HT1080 (cell line): Measurements from ENCODE around the gene ITGB8. TPM values are rescaled to one million over a fixed set of nuclear protein-coding genes. Genes with fewer than 3 reads are reported as not detected.

Experiments
- DNase-seq: peaks from one replicate; pipeline ENCODE4 v3.0.0-alpha.2; 2015; ENCODE audit warnings: low read depth
- total RNA-seq: library from RNA; depleted of rRNA; stranded (reverse); fragments of >200 nt; shearing (Covaris generic); gene quantifications from 2 replicates; pipeline ENCODE4 v1.2.3, GENCODE V29; 2014

Gene ITGB8
- total RNA-seq, 1 experiment from 2014 or later = 1.1 TPM

DNA sequence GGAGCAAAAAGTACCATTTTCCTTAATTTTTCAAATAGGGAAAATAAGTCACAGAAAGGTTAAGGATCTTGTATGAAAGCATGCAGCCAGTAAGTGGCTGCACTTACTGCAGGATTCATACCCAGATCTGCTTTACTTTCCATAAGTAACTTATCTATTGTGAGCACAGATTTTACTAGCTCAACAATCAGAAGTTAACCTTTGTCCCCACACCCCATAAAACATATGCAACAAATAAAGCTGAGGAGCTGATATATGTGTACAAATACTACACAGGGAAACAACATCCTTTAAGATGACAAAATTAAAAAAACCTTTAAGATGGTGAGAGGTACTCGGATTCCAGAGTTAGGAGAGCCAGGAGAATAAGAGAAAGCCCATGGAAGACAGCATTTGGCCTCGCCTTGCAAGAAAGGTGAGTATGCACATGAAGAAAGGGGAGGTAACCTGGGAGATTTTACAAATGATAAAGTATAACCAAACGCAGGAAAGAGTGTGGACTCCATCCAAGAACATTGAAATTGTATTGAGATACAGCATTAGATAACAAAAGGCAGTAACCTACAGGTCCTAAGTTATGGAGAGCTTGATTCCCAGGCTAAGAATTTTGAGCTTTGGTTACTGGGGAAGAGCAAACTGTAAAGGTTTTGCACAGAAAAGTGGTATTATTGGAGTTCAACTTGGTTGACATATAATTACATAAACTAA, 87.1 kb downstream of the ITGB8 start:
- DNase-seq = no peak

DNA sequence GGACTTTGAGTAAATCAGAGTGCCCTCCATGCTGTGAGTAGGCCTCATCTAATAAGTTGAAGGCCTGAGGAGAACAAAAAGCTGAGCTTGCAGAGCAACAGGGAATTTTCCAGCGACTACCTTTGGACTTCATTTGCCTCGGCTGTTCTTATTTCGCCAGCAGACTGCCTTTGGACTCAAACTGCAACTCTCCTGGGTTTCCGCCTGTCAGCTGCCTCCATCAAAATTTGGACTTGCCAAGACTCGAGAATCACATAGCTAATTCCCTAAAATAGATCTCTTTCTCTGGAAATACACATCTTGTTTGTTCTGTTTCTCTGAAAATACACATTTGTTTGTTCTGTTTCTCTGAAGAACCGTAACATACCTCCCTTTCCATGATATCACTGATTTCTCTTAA, 93.8 kb downstream of the ITGB8 start:
- DNase-seq = no peak

DNA sequence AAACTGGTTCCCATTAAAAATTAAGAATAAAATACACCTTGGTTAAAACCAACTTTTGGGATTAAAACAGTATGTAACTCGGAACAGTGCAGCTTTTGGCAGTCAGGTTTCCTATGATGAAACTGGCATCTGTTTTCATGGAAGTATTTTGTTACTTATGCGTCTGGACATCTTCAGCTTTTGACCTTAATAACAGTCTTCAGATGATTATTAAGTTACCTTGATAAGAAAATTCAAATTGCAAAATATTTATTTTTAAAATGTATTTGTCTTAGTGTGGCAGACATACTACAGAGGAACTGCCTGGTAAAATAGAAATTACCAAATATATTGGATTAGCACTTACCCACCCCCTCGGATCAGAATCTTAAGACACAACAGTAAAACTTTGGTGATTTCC, 100.0 kb downstream of the ITGB8 start:
- DNase-seq = no peak

DNA sequence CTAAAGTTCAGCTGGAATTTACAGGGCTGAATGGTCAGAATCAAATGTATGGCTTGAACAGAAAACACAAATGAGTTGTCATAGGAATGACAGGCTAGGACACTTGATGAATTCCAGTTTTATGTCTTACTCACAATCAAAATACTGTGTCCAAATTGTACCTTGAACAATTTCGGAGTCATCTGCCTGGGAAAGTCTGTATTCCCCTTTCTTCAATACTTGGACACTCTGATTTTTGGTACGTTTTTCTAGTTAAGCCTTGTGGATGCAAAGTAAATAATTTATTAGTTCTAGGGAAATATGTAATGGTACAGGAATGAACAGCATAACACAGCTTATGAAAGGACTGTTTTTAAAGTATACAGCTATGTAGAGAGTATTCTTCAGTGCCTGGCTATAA, 100.4 kb downstream of the ITGB8 start:
- no peak for DNase-seq

DNA sequence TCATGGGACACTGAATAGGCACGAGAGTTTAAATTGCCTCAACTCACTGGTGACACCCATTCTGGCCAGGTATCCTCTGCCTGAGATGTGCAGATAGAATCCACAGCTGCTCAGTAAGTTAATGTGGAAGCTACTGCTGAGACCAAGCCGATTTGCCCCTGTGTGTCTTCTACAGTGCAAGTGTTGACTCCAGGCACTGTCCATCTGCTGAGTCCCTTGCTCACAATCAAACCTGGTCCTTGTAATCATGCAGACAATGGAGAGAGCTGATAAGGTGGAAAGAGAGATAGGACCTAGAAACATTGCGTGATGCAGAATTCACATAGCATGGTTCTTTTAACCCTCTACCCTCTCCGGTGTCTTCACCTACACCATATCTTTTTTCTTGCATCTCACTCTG, 101.4 kb downstream of the ITGB8 start:
- DNase-seq = no peak

DNA sequence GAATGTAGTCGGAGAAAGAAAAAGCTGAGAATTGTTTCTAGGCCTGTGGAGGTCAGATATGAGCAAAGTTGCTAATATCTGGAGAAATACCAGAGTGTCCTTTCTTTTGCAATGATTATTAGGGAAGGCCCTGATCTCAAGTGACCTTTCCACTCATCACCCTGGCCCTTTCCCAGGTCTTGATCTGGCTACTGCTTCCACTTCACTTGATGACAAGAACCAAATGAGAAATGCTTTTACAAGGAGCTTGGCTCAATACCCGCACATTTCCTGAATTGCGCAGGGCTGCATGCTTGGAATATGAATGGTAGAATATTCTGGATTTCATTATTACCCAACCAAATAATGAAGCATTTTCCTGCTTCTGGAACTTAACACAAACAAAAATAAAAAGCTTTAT, 104.6 kb downstream of the ITGB8 start:
- DNase-seq = no peak

DNA sequence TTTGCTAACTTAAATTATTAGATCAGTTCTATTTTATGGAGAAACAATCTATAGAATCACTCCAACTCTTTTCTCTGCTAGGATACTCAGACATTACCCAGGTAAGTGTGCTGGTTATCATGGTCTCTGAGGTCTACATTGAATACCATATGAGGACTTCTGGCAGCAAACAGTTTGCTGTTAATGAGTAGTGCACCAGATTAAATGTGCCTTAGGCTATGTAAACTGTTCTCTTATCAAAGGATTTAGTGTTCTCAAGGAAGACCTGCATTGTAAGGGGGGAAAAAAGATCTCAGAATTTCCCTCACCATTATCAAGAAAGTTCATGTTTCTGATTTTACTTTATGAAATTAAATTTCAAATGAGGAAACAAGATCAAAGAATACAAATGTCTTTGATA, 107.5 kb downstream of the ITGB8 start:
- DNase-seq = no peak

DNA sequence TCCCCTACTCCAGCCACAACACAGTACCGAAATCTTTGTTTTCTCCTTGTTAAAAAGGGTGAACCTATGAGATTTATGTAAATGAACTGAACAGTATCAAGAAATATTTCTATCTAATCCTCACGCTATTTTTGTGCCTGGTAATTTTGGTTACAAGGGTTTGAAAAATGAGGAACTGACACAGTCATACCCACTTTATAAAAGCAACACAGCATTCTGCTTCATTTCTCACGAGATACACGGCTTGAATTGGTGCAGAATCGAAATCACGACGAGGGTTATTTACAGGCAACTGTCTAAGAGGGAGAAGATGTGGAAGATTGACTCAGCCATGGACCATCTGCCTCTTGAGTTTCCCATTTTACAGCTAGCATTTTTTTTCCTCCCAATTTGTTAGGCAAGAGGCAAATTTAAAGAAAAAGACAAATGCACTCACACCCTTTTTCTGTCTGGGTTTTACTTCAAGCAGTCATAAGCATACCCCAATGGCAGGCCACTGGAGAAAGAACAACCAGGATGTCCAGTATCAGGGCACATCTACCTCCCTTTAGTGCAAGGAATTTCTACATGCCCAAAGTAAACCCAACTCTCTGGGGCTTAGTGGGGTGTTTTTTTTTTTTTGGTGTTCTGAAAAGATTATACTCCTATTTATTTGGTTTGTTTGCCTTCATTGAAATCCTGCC, 108.1 kb downstream of the ITGB8 start:
- no peak for DNase-seq

DNA sequence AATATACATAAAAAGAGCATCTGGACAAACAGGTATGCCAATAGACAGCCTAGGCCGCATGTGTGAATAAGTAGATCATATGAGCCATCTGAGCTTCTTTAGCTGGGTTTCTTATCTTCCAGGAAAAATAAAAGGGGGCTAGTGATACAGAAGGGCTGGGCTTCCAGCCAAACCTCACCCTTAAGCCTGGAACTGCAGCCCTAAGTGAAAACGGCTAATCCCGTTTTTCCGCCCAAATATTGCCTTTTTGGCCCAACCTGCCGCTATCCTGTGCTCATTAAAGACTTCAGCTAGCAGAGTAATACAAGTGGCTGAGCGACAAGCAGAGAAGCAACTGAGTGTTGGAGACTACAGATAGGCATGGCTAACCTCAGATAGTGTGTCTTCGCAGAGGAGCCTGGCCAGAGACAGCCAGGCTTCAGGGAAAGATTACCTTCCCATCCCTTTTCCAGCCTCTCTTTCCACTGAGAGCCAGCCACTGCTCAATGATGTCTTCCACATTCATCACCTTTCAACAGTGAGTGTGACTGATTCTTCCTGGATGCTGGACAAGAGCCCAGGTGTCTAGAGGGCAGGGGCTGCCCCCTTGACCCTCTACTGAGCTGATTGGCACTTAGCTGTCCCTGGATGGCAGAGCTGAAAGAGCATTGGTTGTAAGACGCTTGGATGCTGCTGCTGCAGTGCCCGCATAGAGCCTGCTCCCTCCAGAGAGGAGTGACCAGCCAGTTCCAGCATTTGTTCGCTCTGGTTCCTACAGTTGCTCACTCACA, 108.9 kb downstream of the ITGB8 start:
- DNase-seq = no peak

DNA sequence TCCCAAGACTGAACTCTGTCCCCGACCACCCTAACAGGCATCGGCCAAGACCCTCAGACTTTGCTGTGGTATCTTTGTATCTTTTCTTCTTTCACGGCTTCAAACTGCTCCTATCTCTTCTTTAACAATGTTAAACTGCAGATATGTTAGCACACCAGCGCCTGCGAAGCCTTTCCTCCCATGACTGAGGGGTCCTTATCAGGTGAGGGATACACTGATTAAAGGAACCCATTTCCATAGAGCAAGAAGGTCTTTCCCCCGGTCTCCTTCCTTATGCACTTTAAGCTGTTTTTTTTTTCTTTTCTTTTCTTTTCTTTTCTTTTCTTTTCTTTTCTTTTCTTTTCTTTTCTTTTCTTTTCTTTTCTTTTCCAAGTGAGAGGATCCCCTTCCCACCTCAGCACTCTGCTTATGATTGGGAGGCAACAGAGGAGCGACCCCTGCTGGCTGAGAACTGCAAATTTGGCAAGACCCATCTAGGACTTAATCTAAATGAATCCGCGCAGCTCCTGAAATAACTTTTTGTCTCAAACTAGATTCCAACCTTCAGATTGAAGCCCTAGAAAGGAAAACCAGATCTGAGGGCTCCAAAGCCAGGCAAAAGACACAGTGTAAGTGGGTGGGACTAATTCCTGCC, 109.9 kb downstream of the ITGB8 start:
- DNase-seq = peak; percentile 15

DNA sequence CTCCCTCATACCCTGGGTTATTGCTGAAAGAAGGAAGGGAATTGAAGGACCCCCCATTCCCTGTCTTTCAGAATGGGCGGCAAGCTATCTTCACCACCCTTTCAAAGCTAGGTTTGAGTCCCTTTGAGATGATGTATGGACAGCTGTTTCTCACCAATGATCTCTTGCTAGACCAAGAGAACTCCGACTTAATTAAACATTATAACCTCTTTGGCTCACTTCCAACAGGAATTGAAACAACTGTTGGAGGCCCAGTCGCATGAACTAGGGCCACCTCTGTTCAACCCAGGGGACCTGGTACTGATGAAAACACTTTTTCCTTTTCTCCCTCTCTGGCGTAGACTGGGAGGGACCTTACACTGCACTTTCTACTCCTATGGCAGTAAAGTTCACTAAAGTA, 110.6 kb downstream of the ITGB8 start:
- no peak for DNase-seq

DNA sequence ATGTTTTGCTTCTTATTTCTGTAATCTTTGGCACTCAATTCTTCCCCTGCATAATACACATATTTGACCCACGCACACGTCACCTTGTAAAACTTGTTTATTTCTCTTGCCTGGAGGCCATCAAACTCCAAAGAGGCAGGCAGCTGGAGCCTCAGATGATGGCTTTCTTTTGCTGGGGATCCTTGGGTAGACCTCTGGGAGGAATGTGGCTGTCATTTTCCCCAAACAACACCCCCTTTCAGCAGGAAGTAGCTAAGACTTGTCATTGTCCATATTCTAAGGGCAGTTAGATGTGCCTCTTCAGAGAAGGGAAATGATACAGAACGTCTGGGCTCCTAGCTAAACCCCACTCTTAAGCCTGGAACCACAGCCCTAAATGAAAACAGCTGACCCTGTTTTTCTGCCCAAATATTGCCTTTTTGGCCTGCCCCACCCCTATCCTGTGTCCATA, 111.3 kb downstream of the ITGB8 start:
- DNase-seq = no peak

DNA sequence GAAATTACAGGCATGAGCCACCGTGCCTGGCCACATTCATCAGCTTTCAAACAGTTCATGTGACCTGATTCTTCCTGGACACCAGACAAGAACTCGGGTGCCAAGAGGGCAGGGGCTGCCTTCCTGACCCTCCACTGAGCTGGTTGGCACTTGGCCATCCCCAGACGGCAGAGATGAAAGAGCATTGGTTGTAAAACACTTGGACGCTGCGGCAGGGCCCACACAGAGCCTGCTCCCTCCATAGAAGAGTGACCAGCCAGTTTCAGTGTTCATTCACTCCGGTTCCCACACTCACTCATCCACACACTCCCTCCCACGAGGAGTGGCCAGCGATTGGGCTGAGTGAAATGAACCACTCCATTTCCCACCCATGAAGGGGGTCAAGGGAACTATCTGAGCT, 112.3 kb downstream of the ITGB8 start:
- no peak for DNase-seq

DNA sequence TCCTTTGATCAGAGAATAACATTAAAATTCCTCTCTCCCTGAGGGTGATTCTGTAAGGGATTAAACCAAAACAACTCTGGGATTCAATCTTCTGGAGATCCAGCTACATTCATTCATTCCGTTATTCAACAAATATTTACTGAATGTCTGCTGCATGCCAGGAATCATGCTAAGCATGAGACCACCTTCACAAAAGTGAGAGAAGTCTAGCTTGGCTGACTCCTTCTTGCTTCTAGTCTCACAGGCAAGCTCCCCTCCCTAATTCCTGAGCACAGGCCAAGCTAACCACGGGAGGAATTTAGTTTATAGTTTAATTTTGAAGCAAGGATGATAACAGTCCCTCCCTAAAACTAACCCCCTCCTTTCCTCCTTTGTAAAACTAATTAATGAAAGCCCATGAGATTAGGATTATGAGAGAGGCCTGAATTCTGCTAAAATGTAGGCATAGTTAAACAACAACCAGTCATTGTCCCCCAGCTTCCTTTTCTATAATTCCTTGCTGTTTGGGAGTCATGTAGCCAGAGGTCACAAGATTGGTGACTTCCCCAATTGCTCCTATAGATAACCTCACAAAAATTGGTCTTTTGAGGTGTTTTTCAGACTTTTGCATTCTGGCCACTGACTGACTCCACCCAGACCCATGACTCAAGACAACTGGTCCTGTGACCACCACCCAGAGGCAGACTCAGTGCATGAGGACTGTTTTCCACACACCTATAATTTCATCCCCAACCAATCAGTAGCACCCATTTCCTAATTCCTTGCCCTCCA, 113.5 kb downstream of the ITGB8 start:
- DNase-seq = no peak

DNA sequence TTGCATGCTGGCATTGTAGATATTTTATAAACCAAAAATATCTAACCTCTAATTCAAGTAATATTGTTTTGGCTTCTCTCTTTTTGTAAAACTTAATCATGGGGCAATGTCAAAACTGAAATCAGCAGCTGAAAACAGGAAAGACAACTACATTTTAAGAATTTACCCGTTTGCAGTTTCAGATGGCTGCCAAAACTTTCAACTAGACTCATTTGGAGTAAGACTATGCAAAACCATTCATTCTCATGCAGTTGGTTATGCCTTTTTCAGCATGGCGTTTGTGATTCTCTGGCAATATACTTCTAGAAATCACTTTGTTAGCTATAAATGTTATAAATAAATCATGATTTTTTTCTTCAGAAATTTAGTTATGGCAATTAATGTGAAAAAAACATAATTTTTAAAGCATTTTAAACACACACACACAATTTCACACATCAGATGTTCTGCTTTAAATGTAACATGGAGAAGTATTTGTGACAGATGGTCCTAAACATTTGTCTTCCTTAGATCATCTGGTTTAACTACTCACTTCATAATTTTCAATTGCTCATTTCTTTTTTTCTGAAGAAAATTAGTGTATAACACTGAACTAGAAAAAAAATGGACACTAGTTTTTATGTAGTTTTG, 116.4 kb downstream of the ITGB8 start:
- no peak for DNase-seq

DNA sequence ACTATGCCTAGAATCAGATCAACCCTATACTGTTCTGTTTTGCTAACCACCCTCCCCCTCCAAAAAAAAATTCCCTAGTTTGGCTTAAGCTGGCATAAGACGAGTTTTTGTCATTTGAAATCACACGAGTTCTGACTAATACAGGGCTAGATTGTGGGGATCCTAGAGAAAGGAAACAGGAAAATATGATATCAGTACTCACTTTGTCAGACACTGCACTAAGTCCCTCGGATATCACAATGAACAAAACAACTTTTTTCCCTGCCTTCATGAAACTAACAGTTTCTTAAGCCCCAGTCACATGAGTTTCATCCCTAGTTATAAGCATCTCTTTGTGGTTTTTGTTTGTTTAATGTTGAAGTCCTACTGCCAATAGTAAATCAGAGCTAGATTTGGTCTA, 118.5 kb downstream of the ITGB8 start:
- peak; percentile 6 for DNase-seq

DNA sequence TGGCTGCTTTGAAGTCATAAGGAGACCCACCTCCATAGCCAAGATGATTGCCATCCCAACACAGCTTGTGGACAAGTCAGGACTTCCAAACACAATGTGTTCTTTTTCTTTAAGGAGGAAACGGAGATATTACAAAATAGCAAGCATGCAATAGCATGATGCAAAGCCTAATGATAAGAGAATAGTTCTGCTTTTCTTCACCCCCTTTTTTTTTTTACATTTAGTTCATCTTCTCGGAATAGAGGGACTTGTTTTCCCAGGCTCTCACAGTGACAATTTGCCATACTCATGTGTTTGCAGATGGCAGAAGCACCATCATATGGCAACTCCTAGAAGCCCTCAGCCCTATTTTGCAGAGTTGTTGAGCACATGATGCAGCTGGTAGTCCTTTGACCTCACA, 119.8 kb downstream of the ITGB8 start:
- DNase-seq = no peak

DNA sequence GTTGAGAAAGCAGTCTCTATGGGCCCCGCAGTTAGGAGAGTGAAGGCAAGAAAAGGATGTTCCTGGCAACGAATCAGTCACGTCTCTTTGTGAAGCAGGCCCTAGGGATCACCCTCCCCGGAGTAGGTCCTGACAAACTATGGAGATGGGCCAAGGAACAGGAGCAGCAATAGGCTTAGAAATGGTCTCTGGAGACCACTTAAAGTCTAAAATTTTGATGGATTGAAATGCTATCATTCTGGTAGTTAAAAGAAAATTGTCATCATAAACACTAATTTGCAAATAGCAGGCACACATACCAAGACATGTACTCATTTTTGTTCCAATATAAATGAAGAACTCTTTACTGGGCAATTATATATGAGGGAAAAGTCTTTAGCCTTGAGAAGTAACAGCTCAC, 123.5 kb downstream of the ITGB8 start:
- no peak for DNase-seq

DNA sequence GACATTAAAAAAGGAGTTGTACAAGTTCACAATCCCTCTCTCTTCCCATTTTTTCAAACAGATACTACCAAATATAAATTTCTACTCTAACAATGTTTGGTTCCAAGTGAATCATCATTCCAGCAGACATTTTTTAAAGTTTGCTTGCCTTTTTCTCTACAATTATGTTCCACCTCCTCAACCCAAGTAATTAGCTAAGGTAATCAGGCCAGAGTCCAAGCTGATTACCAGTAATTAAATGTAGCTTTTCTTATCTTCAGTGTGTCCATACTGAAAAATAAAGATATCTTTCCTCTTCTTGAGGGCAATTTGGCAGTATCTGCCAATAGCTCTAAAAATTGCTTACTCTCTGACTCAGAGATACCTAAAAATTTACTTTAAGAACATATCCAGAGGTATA, 126.0 kb downstream of the ITGB8 start:
- no peak for DNase-seq

DNA sequence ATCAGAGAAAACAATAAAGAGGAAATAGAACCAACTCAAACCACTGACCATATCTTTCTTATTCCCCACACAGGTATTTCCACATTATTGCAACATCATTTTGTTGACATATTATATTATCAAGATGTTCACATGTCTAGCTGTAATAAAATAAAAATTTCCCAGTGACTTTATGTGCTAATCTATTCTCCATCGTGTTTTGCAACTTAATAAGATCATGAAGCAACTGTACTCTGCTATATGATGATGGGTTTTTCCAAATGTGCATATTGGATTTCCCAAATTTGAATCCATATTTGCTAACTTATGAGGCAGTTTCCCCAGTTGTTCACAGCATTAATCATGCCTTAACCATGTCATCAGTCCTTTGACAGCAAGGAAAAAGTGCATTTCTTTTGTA, 127.8 kb downstream of the ITGB8 start:
- no peak for DNase-seq

DNA sequence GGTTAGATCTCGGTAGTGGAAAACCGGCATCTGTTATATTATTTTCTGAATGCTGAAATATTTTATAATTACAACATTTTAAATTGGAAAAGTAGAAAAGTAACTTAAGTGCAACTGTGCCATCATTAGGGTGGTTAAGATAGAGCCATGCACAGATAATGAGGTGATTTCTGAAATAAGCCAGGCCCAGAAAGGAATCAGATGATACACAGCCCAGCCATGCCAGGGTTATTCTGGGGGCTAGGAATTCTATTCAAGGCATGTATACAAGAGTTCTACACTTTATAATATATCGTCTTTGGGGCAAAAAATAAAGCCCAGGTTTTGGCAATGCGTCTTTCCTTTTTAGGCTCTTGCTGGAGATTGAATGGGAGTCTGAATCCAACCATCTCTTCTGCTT, 128.7 kb downstream of the ITGB8 start:
- DNase-seq = no peak
